GM12891 (cell line): Measurements from ENCODE around the gene PSMG3.

ENCODE experiments used
- DNase-seq: peaks from one replicate; pipeline ENCODE4 v3.0.0; 2011; ENCODE audit warnings: low spot score; ENCODE audit not compliant: insufficient read length
- FAIRE-seq: peaks from 2 replicates; lab custom pipeline; 2011; peaks lifted over from hg19 to GRCh38; lab: Jason Lieb, UNC
- PAX5 ChIP-seq: IDR thresholded peaks from 2 replicates; pipeline ENCODE4 v1.6.1; 2011; ENCODE audit warnings: low read length, moderate library complexity, mild to moderate bottlenecking; ENCODE audit not compliant: insufficient read depth, severe bottlenecking
- POLR2A ChIP-seq: IDR thresholded peaks from 2 replicates; pipeline ENCODE4 v1.6.1; 2011; ENCODE audit warnings: low read depth, low read length, control low read depth
- POLR2AphosphoS5 ChIP-seq: IDR thresholded peaks from 2 replicates; pipeline ENCODE4 v1.6.1; 2011; ENCODE audit warnings: low read depth, low read length, control low read depth
- POU2F2 ChIP-seq: IDR thresholded peaks from 2 replicates; pipeline ENCODE4 v1.6.1; 2011; ENCODE audit warnings: low read depth, mild to moderate bottlenecking, control low read depth, low read length, moderate library complexity
- SPI1 ChIP-seq: IDR thresholded peaks from 2 replicates; pipeline ENCODE4 v1.6.1; 2011; ENCODE audit warnings: low read depth, low read length, control low read depth
- TAF1 ChIP-seq: IDR thresholded peaks from 2 replicates; pipeline ENCODE4 v1.6.1; 2011; ENCODE audit warnings: low read depth, low read length, control low read depth

PSMG3 gene

DNA sequence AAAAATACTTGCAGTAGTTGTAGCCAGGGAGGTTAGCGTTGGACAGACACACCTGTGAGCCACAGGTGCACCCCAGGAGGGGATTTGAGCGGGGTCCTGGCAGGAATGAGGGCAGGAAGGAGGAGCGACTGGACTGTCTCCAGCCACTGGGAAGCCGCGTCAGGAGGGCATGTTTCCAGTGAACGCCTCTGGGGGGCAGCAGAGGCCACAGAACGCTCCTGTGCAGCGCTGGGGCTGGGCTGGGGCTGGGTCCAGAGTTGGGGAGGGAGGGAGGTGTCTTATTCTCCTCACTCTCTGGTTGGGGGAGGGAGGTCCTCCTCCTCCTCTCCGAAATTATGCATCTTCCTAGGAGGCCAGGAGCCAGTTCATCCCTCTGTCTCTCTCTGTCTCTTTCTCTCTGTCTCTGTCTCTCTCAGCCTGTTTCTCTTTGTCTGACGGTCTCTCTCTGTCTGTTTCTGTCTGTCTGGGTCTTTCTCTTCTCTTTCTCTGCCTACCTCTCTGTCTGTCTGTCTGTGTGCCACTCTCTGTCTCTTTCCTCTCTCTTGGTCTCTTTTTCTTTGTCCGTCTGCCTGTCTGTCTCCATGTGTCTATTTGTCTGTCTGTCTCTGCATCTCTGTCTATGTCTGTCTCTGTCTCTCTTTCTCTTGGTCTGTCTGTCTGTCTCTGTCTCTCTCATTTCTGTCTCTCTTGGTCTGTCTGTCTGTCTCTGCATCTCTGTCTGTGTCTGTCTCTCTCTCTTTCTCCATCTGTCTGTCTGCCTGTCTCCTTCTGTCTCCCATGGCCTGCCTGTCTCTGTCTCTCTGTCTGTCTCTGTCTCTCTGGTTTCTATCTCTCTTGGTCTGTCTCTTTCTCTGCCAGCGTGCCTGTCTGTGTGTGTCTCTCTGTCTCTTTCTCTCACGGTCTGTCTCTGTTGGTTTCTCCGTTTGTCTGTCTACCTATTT, 9.9 kb upstream of the PSMG3 start:
- TF ChIP-seq POLR2A (no peak), POU2F2 (no peak), SPI1 (no peak), POLR2AphosphoS5 (no peak), PAX5 (no peak), TAF1 (no peak)
- FAIRE-seq: peak; percentile 63
- DNase-seq: peak; percentile 76

DNA sequence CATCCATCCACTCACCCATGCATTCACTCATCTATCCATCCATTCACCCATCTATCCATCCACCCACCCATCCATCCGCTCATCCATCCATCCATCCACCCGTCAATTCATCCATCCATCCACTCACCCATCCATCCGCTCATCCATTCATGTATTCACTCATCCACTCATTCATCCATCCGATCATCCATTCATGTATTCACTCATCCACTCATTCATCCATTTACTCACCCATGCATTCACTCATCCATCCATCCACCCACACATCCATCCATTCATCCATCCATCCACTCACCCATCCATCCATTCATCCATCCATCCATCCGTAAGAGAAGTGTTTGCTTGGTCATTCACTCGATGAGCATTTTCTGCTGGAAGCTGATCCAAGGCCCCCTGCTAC, 8.7 kb upstream of the PSMG3 start:
- DNase-seq: no peak
- no peak for TF ChIP-seq POLR2AphosphoS5
- no peak for TF ChIP-seq PAX5
- TF ChIP-seq POU2F2: no peak
- no peak for TF ChIP-seq TAF1
- TF ChIP-seq SPI1: no peak
- no peak for TF ChIP-seq POLR2A
- FAIRE-seq: no peak

- TF ChIP-seq POLR2A (no peak), POU2F2 (no peak), POLR2AphosphoS5 (no peak), TAF1 (no peak), SPI1 (no peak), PAX5 (no peak)
- FAIRE-seq: no peak
- DNase-seq: no peak
Measured at GRCh38 chr7:1576521-1577253, 6.9 kb upstream of the PSMG3 start.

DNA sequence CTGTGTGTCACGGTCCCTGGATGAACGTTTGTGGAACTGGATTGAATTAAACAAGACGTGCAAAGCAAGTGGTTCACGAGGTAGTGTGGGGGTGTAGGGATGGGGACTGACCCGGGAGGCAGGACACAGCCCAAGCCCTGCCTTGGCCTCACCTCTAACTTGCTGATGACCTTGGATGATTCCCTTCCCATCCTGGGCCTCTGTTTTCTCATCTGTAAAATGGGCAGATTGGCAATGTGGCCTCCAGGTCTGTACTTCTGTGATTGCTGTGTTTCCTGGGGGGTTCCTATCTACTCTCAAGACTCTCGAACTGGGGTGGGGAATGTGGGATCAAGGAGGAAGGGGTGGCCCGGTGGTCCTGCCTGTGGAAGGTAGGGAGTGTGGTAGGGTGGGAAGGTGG, 6.0 kb upstream of the PSMG3 start:
- TF ChIP-seq TAF1 (no peak), PAX5 (no peak), POLR2AphosphoS5 (no peak), SPI1 (no peak), POLR2A (no peak), POU2F2 (no peak)
- no peak for FAIRE-seq
- DNase-seq: no peak

DNA sequence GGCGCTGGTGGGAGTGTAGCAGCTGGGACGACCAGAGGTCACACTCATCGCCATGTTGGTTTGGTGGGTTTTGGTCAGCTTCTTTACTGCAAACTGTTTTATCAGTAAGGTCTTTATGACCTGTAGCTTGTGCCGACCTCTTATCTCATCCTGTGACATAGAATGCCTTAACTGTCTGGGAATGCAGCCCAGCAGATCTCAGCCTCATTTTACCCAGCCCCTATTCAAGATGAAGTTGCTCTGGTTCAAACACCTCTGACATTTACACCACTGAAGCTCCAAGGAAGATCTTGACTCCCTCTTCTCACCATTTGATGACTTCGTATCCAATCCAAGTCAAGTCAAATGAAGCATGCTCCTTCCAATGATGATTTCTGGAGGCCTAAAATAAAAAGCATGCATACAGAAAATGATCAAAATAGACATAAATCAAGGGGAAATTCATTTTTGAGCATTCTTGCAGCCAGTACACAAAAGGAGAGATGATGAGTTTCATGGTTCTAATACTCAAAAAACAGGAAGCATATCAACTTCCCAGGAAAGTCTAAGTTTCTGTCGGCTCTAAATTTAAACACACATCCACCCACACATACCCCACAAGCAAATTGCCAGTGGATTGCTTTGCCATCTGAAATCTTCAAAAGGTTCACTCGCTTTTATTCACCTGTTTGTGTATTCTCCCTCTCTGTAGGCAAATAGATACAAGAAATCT, 2.4 kb upstream of the PSMG3 start:
- no peak for FAIRE-seq
- DNase-seq: no peak
- TF ChIP-seq PAX5 (no peak), POU2F2 (no peak), POLR2A (no peak), TAF1 (no peak), POLR2AphosphoS5 (no peak), SPI1 (no peak)

DNA sequence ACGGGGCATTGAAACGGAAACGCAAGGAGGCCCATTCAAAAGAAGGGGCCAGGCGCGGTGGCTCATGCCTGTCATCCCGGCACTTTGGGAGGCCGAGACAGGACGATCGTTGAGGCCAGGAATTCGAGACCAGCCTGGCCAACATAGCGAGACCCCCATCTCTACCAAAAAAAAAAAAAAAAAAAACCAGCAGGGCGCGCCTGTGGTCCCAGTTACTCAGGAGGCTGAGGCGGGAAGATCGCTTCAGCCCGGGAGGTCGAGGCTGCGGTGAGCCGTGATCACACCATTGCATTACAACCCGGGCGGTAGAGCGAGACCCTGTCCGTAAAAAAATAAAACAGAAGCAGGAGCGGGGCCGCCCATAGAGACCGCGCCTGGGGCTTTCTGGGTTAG, 396 bp downstream of the PSMG3 start:
- TF ChIP-seq POLR2AphosphoS5 (no peak), PAX5 (no peak), POU2F2 (no peak), SPI1 (no peak), TAF1 (no peak), POLR2A (no peak)
- no peak for DNase-seq
- FAIRE-seq: no peak

- TF ChIP-seq POU2F2: no peak
- TF ChIP-seq SPI1: no peak
- no peak for TF ChIP-seq POLR2AphosphoS5
- no peak for TF ChIP-seq TAF1
- TF ChIP-seq PAX5: no peak
- TF ChIP-seq POLR2A: no peak
- DNase-seq (no peak), FAIRE-seq (no peak)
Measured at GRCh38 chr7:1569016-1569415, 816 bp downstream of the PSMG3 start.

GRCh38 chr7:1567896-1568510, 1.8 kb downstream of the PSMG3 start:
- TF ChIP-seq POLR2AphosphoS5: no peak
- TF ChIP-seq POU2F2: no peak
- no peak for TF ChIP-seq TAF1
- no peak for TF ChIP-seq PAX5
- no peak for TF ChIP-seq POLR2A
- TF ChIP-seq SPI1: no peak
- FAIRE-seq (no peak), DNase-seq (no peak)
